ENCODE results near the gene CADM4.
A peak's percentile ranks its signal among the peaks of the same experiment; 100 is the strongest.

The CADM4 gene

DNA sequence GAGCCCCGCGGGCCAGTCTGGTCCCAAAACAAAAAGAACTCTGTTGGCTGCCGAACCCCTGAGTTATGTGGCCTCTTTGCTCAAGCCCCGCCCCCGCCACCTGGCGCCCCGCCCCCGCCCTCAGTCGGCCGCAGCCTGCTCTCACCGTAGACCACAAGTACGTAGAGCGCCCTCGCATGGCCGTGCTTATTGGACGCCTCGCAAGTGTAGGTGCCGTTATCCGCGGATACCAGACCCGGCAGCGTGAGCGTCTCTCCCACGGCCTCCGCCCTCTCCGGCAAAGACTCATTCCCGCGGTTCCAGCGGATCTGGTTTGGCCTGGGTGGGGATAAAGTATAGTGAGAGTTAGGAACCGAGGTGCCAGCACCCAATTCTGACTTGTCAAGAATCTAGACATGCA is 14.7 kb downstream of the CADM4 start:
- H3K9me3 ChIP-seq (ENCODE audit: insufficient read depth, low read length, severe bottlenecking), result no peaks in the 10 kb centered on the region
- no peaks in the 10 kb centered on the region for H4K20me1 ChIP-seq (ENCODE audit: insufficient read depth, low read length)
- no peak overlapping the region for H3K4me2 ChIP-seq (ENCODE audit: insufficient read depth, low read length)
- no peaks in the 10 kb centered on the region for H3K27me3 ChIP-seq (ENCODE audit: insufficient read depth, low read length, poor library complexity)
- DNase-seq, result peak; percentile 74
- no peak overlapping the region for H3K9ac ChIP-seq (ENCODE audit: low read depth, low read length)
- no peaks in the 10 kb centered on the region for H3K36me3 ChIP-seq (ENCODE audit: insufficient read depth, low read length)
- H3K79me2 ChIP-seq (ENCODE audit: insufficient read depth, low read length), result 0 out of 2 replicates have a peak, but pooled peaks cover 3% of the 10 kb centered on the region
- H2AFZ ChIP-seq (ENCODE audit: low read depth, low read length), result no peak overlapping the region
- TF ChIP-seq, protein P1, sequence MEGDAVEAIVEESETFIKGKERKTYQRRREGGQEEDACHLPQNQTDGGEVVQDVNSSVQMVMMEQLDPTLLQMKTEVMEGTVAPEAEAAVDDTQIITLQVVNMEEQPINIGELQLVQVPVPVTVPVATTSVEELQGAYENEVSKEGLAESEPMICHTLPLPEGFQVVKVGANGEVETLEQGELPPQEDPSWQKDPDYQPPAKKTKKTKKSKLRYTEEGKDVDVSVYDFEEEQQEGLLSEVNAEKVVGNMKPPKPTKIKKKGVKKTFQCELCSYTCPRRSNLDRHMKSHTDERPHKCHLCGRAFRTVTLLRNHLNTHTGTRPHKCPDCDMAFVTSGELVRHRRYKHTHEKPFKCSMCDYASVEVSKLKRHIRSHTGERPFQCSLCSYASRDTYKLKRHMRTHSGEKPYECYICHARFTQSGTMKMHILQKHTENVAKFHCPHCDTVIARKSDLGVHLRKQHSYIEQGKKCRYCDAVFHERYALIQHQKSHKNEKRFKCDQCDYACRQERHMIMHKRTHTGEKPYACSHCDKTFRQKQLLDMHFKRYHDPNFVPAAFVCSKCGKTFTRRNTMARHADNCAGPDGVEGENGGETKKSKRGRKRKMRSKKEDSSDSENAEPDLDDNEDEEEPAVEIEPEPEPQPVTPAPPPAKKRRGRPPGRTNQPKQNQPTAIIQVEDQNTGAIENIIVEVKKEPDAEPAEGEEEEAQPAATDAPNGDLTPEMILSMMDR (IDR thresholded peaks at IDR 0.05; ENCODE audit: borderline replicate concordance, extremely low read depth, low read length, poor library complexity, severe bottlenecking), result peak; percentile 17
- no peak for TF ChIP-seq EZH2 (IDR thresholded peaks at IDR 0.05; ENCODE audit: borderline replicate concordance, low read depth, low read length, severe bottlenecking)
- H3K4me3 ChIP-seq (ENCODE audit: low read depth in 1 of 2, low read length in 2 of 2), result no peak overlapping the region
- H3K4me1 ChIP-seq (ENCODE audit: insufficient read depth, low read length), result peaks cover 11% of the 10 kb centered on the region
- H3K27ac ChIP-seq (ENCODE audit: low read length), result no peak overlapping the region
- ATAC-seq (ENCODE audit: insufficient read depth, low read depth), result peak; percentile 53

DNA sequence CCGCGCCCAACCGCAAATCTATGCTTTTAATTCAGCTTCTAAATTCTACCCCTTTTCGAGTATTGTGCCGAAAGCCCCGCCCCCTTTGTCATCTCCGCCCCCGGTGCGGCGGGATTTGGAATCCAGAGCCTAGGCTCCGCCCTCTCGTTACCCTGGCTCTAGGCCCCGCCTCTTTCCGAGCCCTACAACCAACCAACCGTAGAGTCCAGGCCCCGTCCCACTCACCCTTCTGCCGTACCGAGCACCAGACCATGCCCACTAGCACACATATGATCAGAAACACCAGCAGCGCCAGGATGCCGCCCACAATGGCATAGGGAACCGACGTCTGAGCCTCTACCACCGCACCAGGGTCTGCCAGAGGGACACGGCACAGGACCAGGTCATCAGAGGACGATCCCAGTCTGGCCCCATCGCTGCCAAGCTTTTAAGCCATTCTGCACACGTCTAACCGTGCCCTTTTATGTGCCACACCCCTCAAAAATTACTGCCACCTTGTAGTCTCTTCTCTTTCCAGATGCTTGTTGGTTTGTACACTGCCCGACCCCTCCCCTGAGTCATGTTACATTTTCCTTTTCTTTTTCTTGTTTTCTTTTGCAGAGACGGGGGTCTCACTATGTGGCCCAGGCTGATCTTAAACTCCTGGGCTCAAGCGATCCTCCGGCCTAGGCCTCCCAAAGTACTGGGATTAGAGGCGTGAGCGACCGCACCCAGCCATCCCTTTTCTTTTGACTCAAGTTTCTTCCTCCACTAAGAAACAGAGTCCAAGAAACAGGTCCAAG is 15.6 kb downstream of the CADM4 start:
- peaks cover 15% of the 10 kb centered on the region for H3K4me1 ChIP-seq (ENCODE audit: insufficient read depth, low read length)
- TF ChIP-seq, protein P1 (IDR thresholded peaks at IDR 0.05; ENCODE audit: borderline replicate concordance, extremely low read depth, low read length, poor library complexity, severe bottlenecking), result no peak
- TF ChIP-seq EZH2 (IDR thresholded peaks at IDR 0.05; ENCODE audit: borderline replicate concordance, low read depth, low read length, severe bottlenecking), result no peak
- ATAC-seq (ENCODE audit: insufficient read depth, low read depth), result no peak
- no peaks in the 10 kb centered on the region for H3K9me3 ChIP-seq (ENCODE audit: insufficient read depth, low read length, severe bottlenecking)
- H3K4me2 ChIP-seq (ENCODE audit: insufficient read depth, low read length), result no peak overlapping the region
- no peaks in the 10 kb centered on the region for H4K20me1 ChIP-seq (ENCODE audit: insufficient read depth, low read length)
- no peak overlapping the region for H3K27ac ChIP-seq (ENCODE audit: low read length)
- no peaks in the 10 kb centered on the region; the same call in 1 of the 2 replicates for H3K36me3 ChIP-seq (ENCODE audit: insufficient read depth, low read length)
- H3K27me3 ChIP-seq (ENCODE audit: insufficient read depth, low read length, poor library complexity), result no peaks in the 10 kb centered on the region
- peaks cover 6% of the 10 kb centered on the region for H3K79me2 ChIP-seq (ENCODE audit: insufficient read depth, low read length)
- no peak overlapping the region for H3K4me3 ChIP-seq (ENCODE audit: low read depth in 1 of 2, low read length in 2 of 2)
- no peak overlapping the region for H3K9ac ChIP-seq (ENCODE audit: low read depth, low read length)
- H2AFZ ChIP-seq (ENCODE audit: low read depth, low read length), result no peak overlapping the region
- DNase-seq, result peak; percentile 12

DNA sequence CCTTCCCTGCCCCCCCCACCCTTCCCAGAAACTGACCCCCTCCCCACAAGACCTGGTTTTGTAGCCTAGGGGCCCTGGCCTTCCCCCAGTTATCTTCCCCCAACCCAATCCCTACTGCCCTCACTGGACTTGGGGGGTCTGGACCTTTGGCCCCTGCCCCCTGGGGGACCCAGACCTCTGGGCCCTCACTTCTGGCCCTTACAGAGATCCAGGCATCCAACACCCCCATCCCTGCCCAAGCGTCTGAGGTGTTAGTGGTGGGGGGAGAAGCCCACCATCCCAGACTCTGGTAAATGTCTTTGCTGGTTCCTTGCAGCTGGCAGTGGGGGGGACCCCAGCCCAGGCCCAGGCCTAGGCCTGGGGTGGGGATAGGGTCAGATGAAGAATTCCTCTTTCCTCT is 16.7 kb downstream of the CADM4 start:
- H4K20me1 ChIP-seq (ENCODE audit: insufficient read depth, low read length), result no peaks in the 10 kb centered on the region

More for the DNA sequence above, 16.7 kb downstream of the CADM4 start:
- no peak overlapping the region for H3K4me3 ChIP-seq (ENCODE audit: low read depth in 1 of 2, low read length in 2 of 2)
- DNase-seq (no peak), ATAC-seq (ENCODE audit: insufficient read depth, low read depth) (no peak)
- H3K79me2 ChIP-seq (ENCODE audit: insufficient read depth, low read length), result peaks cover 17% of the 10 kb centered on the region
- H3K9me3 ChIP-seq (ENCODE audit: insufficient read depth, low read length, severe bottlenecking), result no peaks in the 10 kb centered on the region
- no peak overlapping the region for H3K9ac ChIP-seq (ENCODE audit: low read depth, low read length)
- peaks cover 24% of the 10 kb centered on the region for H3K4me1 ChIP-seq (ENCODE audit: insufficient read depth, low read length)
- no peaks in the 10 kb centered on the region; the same call in 1 of the 2 replicates for H3K36me3 ChIP-seq (ENCODE audit: insufficient read depth, low read length)
- H2AFZ ChIP-seq (ENCODE audit: low read depth, low read length), result no peak overlapping the region
- H3K27ac ChIP-seq (ENCODE audit: low read length), result no peak overlapping the region
- TF ChIP-seq EZH2 (IDR thresholded peaks at IDR 0.05; ENCODE audit: borderline replicate concordance, low read depth, low read length, severe bottlenecking), result no peak
- TF ChIP-seq, protein P1 (IDR thresholded peaks at IDR 0.05; ENCODE audit: borderline replicate concordance, extremely low read depth, low read length, poor library complexity, severe bottlenecking), result no peak
- H3K4me2 ChIP-seq (ENCODE audit: insufficient read depth, low read length), result no peak overlapping the region
- no peaks in the 10 kb centered on the region for H3K27me3 ChIP-seq (ENCODE audit: insufficient read depth, low read length, poor library complexity)
